Astrocyte of the cerebellum (primary cell): ENCODE data around the gene FXYD2.
"Not testable (repeated sequence)": the region's sequence is repeated elsewhere in the genome, so short reads cannot be mapped to it uniquely, and the experiment has no call there.

Experiments
- DNase-seq: peaks from one replicate; pipeline ENCODE4 v3.0.0-alpha.2; 2011; ENCODE audit warnings: low read depth
- H3K4me3 ChIP-seq: 2 replicates; pipeline ENCODE4 v1.5.1; 2011; ENCODE audit warnings: mild to moderate bottlenecking, low read depth, low read length, moderate library complexity
- CTCF ChIP-seq: IDR thresholded peaks from 2 replicates; pipeline ENCODE4 v1.5.1; 2012; ENCODE audit warnings: low read length, low read depth, moderate library complexity, mild to moderate bottlenecking; ENCODE audit errors: missing control alignments
- in situ Hi-C: cut with HindIII; loops from 2 replicates; pipeline ENCODE4 v1.10.0; 2017; ENCODE audit warnings: low sequenced_read_pairs

The FXYD2 gene

DNA sequence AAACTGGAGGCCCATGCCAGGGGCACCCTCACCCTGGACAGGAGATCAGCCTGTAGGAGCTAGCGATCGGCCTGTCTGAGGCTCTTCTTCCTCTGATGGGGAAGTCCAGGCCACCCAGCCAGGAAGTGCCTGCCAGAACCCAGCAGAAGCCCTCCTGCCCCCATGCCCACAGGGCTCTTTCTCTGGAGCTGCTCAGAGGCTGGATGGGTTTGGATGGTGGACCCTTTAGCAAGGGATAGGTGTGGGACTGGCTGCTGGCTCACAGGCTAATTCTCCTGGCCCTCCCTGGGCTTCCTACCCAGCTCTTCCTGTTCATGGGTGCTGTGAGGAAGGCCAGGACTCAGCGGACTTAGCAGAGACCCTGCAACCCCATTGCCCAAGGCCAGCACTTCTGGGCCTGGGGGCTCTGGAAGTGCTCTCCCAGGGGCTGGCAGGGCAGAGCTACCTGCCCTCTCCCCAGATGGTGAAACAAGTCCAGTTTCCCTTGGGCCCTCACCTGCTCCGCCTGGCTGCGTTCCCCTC lies 7.6 kb downstream of the FXYD2 start:
- TF ChIP-seq CTCF = no peak
- no peak overlapping the region for H3K4me3 ChIP-seq
- no peak for DNase-seq
- in situ Hi-C loops = loop anchor here (25.0 kb wide), 1 partner anchor 120 kb away; the partner anchor contains the start of gene TMPRSS13

DNA sequence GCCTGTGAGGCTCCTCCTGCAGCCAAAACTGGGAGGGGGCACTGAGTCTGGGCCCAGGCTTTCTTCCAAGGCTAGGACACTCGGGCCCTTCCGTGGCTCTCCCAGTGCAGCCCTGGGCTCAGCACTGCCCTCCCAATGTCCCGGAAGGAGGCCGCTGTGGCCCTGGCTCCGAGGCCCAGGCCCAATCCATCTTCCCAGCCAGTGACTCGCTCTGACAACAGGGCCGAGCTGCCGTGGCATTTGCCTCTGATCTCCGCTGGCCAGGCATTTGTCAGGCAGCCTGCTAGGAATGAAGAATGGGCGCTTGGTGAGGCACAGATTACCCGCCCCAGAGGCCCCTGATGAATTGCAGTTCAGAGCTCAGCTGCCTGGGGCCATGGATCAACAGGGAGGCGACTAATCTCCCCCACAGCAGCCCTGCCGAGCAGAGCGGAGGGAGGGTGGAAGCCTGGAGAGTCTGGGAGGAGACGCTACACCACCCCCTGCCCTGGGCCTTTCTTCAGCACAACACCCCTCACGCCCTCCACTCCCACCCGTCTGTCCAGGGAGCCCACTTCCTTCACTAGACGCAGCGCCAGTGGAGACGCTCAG lies 8.3 kb downstream of the FXYD2 start:
- no peak for DNase-seq
- in situ Hi-C loops = loop anchor here (25.0 kb wide), 1 partner anchor 121 kb away; the partner anchor contains the start of gene TMPRSS13
- no peak for TF ChIP-seq CTCF
- H3K4me3 ChIP-seq = no peak overlapping the region

- no peak overlapping the region for H3K4me3 ChIP-seq
- TF ChIP-seq CTCF = no peak
- DNase-seq = no peak
- in situ Hi-C loops = loop anchor here (25.0 kb wide), 1 partner anchor 122 kb away; the partner anchor contains the start of gene TMPRSS13
Measured at GRCh38 chr11:117815262-117815803, 9.2 kb downstream of the FXYD2 start.

GRCh38 chr11:117814766-117815261 lies 9.7 kb downstream of the FXYD2 start:
- in situ Hi-C loops = loop anchor here (25.0 kb wide), 1 partner anchor 122 kb away; the partner anchor contains the start of gene TMPRSS13
- no peak for TF ChIP-seq CTCF
- DNase-seq = peak; percentile 42
- no peak overlapping the region for H3K4me3 ChIP-seq

DNA sequence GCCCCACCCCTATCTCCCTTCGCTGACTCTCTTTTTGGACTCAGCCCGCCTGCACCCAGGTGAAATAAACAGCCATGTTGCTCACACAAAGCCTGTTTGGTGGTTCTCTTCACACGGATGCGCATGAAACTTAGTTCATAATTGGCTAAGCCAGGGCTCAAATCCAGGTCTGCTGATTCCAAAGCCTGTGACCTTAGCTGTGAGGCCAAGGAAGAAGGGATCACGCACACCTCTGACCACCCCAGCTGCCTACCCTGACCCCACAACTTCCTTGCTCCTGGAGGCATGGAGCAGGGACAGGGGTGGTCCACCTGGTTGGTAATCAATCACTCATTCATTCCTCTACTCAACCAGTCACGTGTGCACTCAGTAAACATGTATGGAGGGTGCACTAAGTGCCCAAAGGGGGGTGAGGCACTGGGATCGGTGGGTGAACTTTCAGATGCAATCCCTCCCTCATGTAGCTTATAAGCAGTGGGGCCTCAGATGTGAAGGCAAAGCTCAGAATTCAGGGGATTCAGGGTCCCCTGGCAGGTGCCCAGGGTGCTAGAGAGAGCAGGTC lies 10.3 kb downstream of the FXYD2 start:
- H3K4me3 ChIP-seq = no peak overlapping the region

GRCh38 chr11:117810056-117810451 lies 14.5 kb downstream of the FXYD2 start:
- in situ Hi-C loops = loop anchor here (25.0 kb wide), 1 partner anchor 127 kb away; the partner anchor contains the start of gene TMPRSS13
- not testable (repeated sequence) for H3K4me3 ChIP-seq, DNase-seq

More for the DNA sequence above, 10.3 kb downstream of the FXYD2 start:
- DNase-seq = no peak
- TF ChIP-seq CTCF = no peak
- in situ Hi-C loops = loop anchor here (25.0 kb wide), 1 partner anchor 123 kb away; the partner anchor contains the start of gene TMPRSS13
